Heart right ventricle (tissue), 16 donors: ENCODE data around the gene ZNF564. TPM values are rescaled to one million over a fixed set of nuclear protein-coding genes. Genes with fewer than 3 reads are reported as not detected.
A peak's percentile ranks its signal among the peaks of the same experiment; 100 is the strongest.

Experiments used
- ATAC-seq, 8 donors: fragments of 200-7000 bp; cut with Tn5 transposase; one replicate each; pipeline ENCODE4 v1.9.1; 2020; ENCODE audit warnings: mild to moderate bottlenecking in 8 of 8, moderate library complexity in 8 of 8, moderate number of reproducible peaks in 1 of 8
- DNase-seq, 2 donors: peaks; one replicate each; pipeline ENCODE4 v3.0.0-alpha.2; 2020
- H3K27ac ChIP-seq, 10 donors: fragments of 200-600 bp; sonication (generic) in 2 of 10; one replicate each; pipeline versions ENCODE4 v1.5.0 to v1.8.0; 2020 to 2022; ENCODE audit warnings: mild to moderate bottlenecking in 3 of 10
- H3K27me3 ChIP-seq, 7 donors: fragments of 200-600 bp; one replicate each; pipeline ENCODE4 v1.8.0; 2021 to 2022; ENCODE audit warnings: mild to moderate bottlenecking in 2 of 7
- H3K36me3 ChIP-seq, 9 donors: fragments of 200-600 bp; sonication (generic) in 1 of 9; one replicate each; pipeline versions ENCODE4 v1.5.0 to v1.8.0; 2020 to 2022; ENCODE audit warnings: mild to moderate bottlenecking in 2 of 9
- H3K4me1 ChIP-seq, 9 donors: fragments of 200-600 bp; sonication (generic) in 1 of 9; one replicate each; pipeline versions ENCODE4 v1.5.0 to v1.8.0; 2020 to 2022; ENCODE audit warnings: mild to moderate bottlenecking in 4 of 9
- H3K4me3 ChIP-seq, 10 donors: fragments of 200-600 bp; sonication (generic) in 2 of 10; one replicate each; pipeline versions ENCODE4 v1.5.0 to v1.8.0; 2020 to 2022; ENCODE audit warnings: mild to moderate bottlenecking in 7 of 10, moderate library complexity in 2 of 10
- H3K9me3 ChIP-seq, 11 donors: fragments of 200-600 bp in 10 of 11; sonication (generic) in 2 of 11; one replicate each; pipeline versions ENCODE4 v1.5.0 to v1.8.0; 2013 to 2022; ENCODE audit warnings: mild to moderate bottlenecking in 2 of 11, control low read depth in 1 of 11, moderate library complexity in 1 of 11
- WGBS, 2 donors: extraction: QIAGEN DNeasy Blood & Tissue Kit; methylation state at CpG; one replicate each; pipeline ENCODE4 v1.1.7; 2013; ENCODE audit warnings: inconsistent platforms in 1 of 2; 5-methylcytosine and 5-hydroxymethylcytosine counted together
- intact Hi-C, 10 donors: fragments of 100-400 bp; cut with DNase I; formaldehyde crosslinking; loops; one replicate each; pipeline versions ENCODE4 v1.11.1 to v1.14.2; 2022
- long read RNA-seq, 3 donors: library from polyadenylated mRNA; unstranded; transcript quantifications; one replicate each; pipeline ENCODE4 v2.0.0, GENCODE V29; 2020 to 2021
- polyA plus RNA-seq, 2 donors: library from polyadenylated mRNA; stranded (reverse); fragments of 200-250 nt; gene quantifications; one replicate each; pipeline ENCODE4 v1.2.3, GENCODE V29; 2013
- total RNA-seq, 10 donors: library from RNA; stranded (reverse); fragmentation: NEBNext Ultra II Directional in 3 of 10; extraction: Animal tissue kit (Norgen Biotek cat#: 25700) in 3 of 10; gene quantifications; one replicate each; pipeline versions ENCODE4 v1.2.1 to v1.2.4, GENCODE V29; 2021 to 2023
- TF ChIP-seq, protein P1 (sequence below), 9 donors: fragments of 200-600 bp; sonication (generic) in 2 of 9; IDR thresholded peaks; one replicate each; pipeline versions ENCODE4 v1.5.0 to v1.8.0; 2021 to 2022; ENCODE audit warnings: antibody characterized with exemption in 9 of 9, mild to moderate bottlenecking in 5 of 9, moderate library complexity in 1 of 9
- donor health status: Arrhythmogenic right ventricular cardiomyopathy.
- donor health status: ischemic (EF 13 %, LVEDD 7.1; RV severe dilation, severe dysfunction).
- donor health status: healthy with polysubstance abuse.
- donor health status: DM: no; HTN: yes; CAD: no.
- donor health status: DM: no; HTN: no; CAD: no.
- donor health status: ischemic (EF 25% LVEDD 6.9; RV normal size, moderate dysfunction).
- donor health status: ischemic (EF 25% LVEDD 5.7; RV mildly dilated, moderate dysfunction).
- donor health status: healthy.
- donor health status: DM: yes; HTN: yes; CAD: no.
- donor health status: Ischemic cardiomyopathy.
- donor health status: ischemic (EF 35%, LVEDD 5.7; RV mildly dilated, moderate dysfunction).
- donor health status: nonischemic (EF 11% LVEDD 7.7; RV severe dilation, severe dysfunction).
- donor health status: DM: yes; HTN: yes; CAD: no.
- donor health status: PGD.
- donor health status: ischemic (EF 29% LVEDD 5.4; RV normal size, mild dysfunction).
- donor health status: nonischemic (EF 23%, LVEDD 6.1; RV moderate dilation, normal function).

The ZNF564 gene
- 10 to 100 TPM in 3 of 10 donors, 1 to 10 TPM in 7; 5.9 to 11.2 (median 9.5) TPM for total RNA-seq
- 10 to 100 TPM in 1 of 2 donors, 1 to 10 TPM in 1; 2.9 to 11.0 TPM for polyA plus RNA-seq
- long read RNA-seq, donor 1, transcript ZNF564-201 (4 exons, 2,935 nt), result major isoform, 17 of 19 reads
- long read RNA-seq, donor 1, partial matches to known transcripts, result 0 of 19 reads
- long read RNA-seq, donor 1, other reads (novel, unspliced or antisense), result 1 of 19 reads
- long read RNA-seq, donor 2, transcript ZNF564-201 (4 exons, 2,935 nt), result major isoform, 10 of 10 reads
- long read RNA-seq, donor 2, partial matches to known transcripts, result 0 of 10 reads
- long read RNA-seq, donor 2, other reads (novel, unspliced or antisense), result 0 of 10 reads
- long read RNA-seq, donor 3, transcript ZNF564-201 (4 exons, 2,935 nt), result major isoform, 39 of 40 reads
- long read RNA-seq, donor 3, partial matches to known transcripts, result 1 of 40 reads
- long read RNA-seq, donor 3, other reads (novel, unspliced or antisense), result 0 of 40 reads

GRCh38 chr19:12551060-12551832, at the start of gene ZNF564:
ZNF564 (minus strand) TSS chr19:12551482; CDS start chr19:12551332, 150 bp downstream.
- Histone ChIP-seq H3K9me3 (peaks cover 0 to 3% (median 0%) of the 10 kb centered on the region in 11 donors), H3K27ac (peak within 1 kb of the TSS; percentile 94 to 98 (median 95)), H3K36me3 (peaks cover 0 to 25% (median 0%) of the 10 kb centered on the region in 9 donors), H3K4me1 (peaks cover 3 to 55% (median 37%) of the 10 kb centered on the region in 9 donors), H3K27me3 (peaks cover 0 to 5% (median 0%) of the 10 kb centered on the region in 7 donors), H3K4me3 (peak within 1 kb of the TSS; percentile 68 to 95 (median 79))
- intact Hi-C loops, result loop anchor here in 1 of 10 donors (1.0 to 5.0 kb wide), 2 partner anchors 54 to 150 kb away; partner anchors contain the start of gene ZNF799
- TF ChIP-seq, protein P1, sequence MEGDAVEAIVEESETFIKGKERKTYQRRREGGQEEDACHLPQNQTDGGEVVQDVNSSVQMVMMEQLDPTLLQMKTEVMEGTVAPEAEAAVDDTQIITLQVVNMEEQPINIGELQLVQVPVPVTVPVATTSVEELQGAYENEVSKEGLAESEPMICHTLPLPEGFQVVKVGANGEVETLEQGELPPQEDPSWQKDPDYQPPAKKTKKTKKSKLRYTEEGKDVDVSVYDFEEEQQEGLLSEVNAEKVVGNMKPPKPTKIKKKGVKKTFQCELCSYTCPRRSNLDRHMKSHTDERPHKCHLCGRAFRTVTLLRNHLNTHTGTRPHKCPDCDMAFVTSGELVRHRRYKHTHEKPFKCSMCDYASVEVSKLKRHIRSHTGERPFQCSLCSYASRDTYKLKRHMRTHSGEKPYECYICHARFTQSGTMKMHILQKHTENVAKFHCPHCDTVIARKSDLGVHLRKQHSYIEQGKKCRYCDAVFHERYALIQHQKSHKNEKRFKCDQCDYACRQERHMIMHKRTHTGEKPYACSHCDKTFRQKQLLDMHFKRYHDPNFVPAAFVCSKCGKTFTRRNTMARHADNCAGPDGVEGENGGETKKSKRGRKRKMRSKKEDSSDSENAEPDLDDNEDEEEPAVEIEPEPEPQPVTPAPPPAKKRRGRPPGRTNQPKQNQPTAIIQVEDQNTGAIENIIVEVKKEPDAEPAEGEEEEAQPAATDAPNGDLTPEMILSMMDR (IDR thresholded peaks at IDR 0.05), result no peak
- peak; percentile 97 to 99 (median 98) for ATAC-seq
- WGBS, 2 donors, result 0 to 1% methylated on average over 48 to 49 of the region's 49 CpGs
- DNase-seq, result peak; percentile 89 to 98

GRCh38 chr19:12597594-12597993, 46.3 kb upstream of the ZNF564 start:
- no peak overlapping the region for H3K27ac ChIP-seq
- ATAC-seq, result no peak
- DNase-seq, result no peak
- no peak overlapping the region for H3K4me3 ChIP-seq
- intact Hi-C loops, result no loop called here
- H3K36me3 ChIP-seq, result peaks cover 0 to 69% (median 0%) of the 10 kb centered on the region in 9 donors
- H3K9me3 ChIP-seq, result no peaks in the 10 kb centered on the region
- TF ChIP-seq, protein P1 (IDR thresholded peaks at IDR 0.05), result no peak
- WGBS, 2 donors, result 86 to 89% methylated on average over 11 of the region's 11 CpGs
- H3K4me1 ChIP-seq, result no peaks in the 10 kb centered on the region
- no peaks in the 10 kb centered on the region for H3K27me3 ChIP-seq

- no peaks in the 10 kb centered on the region for H3K27me3 ChIP-seq
- intact Hi-C loops, result no loop called here
- no peaks in the 10 kb centered on the region for H3K9me3 ChIP-seq
- TF ChIP-seq, protein P1 (IDR thresholded peaks at IDR 0.05), result no peak
- no peak overlapping the region for H3K27ac ChIP-seq
- ATAC-seq, result no peak
- no peak for DNase-seq
- WGBS, 2 donors, result 53 to 67% methylated on average over 38 of the region's 38 CpGs
- no peak overlapping the region for H3K4me3 ChIP-seq
- no peaks in the 10 kb centered on the region for H3K4me1 ChIP-seq
- H3K36me3 ChIP-seq, result peaks cover 0 to 66% (median 0%) of the 10 kb centered on the region in 9 donors
These were observed 45.8 kb upstream of the ZNF564 start for GRCh38 chr19:12596927-12597548.

DNA sequence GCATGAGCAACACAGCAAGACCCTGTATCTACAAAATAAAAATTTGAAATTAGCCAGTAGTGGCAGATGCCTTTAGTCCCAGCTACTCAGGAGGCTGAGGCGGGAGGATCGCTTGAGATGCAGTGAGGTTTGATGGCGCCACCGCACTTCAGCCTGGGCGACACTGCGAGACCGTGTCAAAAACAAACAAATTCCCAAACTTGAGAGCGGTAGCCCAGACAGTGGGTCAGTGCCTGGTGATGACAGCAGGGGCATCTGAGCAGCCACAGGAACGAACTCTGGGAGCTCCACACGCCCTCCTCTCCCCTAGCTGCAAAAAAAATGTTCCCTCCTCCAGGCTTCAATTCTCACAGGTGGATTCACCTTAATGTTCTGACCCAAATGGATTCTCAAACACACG, 45.2 kb upstream of the ZNF564 start:
- WGBS, 2 donors, result 89 to 93% methylated on average over 11 of the region's 11 CpGs
- ATAC-seq (no peak), DNase-seq (no peak)
- Histone ChIP-seq H3K36me3 (peaks cover 0 to 70% (median 0%) of the 10 kb centered on the region in 9 donors), H3K27ac (no peak overlapping the region), H3K4me3 (no peak overlapping the region), H3K4me1 (no peaks in the 10 kb centered on the region), H3K9me3 (no peaks in the 10 kb centered on the region), H3K27me3 (no peaks in the 10 kb centered on the region)
- intact Hi-C loops, result no loop called here
- TF ChIP-seq, protein P1 (IDR thresholded peaks at IDR 0.05), result no peak
